HG02852 (cell line): ENCODE data around the gene STK32B.

Source experiments
- ATAC-seq: cut with Tn5 transposase; IDR thresholded peaks from one replicate; pipeline ENCODE4 v1.9.1; 2021; ENCODE audit warnings: mild to moderate bottlenecking, moderate library complexity; ENCODE audit not compliant: unreplicated experiment

The STK32B gene

GRCh38 chr4:5462254-5462835, 411.1 kb downstream of the STK32B start:
- no peak for ATAC-seq

DNA sequence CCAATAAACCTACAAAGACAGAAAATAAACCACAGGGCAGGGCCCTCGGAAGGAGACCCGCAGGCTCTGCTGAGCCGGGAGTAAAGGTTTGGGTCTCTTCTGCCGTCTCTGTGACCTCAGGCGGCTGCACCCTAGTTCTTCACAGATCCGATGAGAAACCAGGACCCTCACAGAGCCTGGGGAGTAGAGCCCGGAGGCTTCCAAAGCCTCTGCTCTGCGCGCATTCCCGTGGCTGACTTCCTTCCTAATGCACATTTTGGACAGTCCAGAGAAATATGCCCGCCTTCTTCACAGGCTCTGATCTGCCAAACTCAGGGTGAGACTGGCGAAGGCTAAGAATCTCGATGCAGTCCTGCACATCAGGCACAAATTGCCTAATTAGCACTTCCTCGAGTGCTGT, 411.6 kb downstream of the STK32B start:
- no peak for ATAC-seq

- no peak for ATAC-seq
Observed at GRCh38 chr4:5463361-5463760, 412.1 kb downstream of the STK32B start.

- no peak for ATAC-seq
Observed at GRCh38 chr4:5463936-5464650, 412.8 kb downstream of the STK32B start.

- no peak for ATAC-seq
Observed at GRCh38 chr4:5465529-5465928, 414.2 kb downstream of the STK32B start.

- no peak for ATAC-seq
Observed at GRCh38 chr4:5465956-5466355, 414.7 kb downstream of the STK32B start.

DNA sequence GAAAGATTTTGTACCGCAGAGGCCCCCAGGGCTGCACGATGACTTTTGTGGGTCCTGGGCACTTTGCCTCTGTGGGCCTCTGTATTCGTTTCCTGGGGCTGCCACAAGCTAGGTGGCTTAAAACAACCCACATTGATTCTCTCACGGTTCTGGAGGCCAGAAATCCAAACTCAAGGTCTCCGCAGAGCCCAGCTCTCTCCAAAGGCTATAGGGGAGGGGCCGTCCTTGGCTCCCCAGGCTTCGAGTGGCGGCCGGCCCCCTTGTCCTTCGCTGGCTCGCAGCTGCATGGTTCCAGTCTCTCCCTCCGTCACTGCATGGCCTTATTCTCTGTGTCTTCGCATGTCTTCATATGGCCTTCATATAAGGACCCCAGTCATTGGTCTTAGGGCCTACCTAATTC, 415.8 kb downstream of the STK32B start:
- no peak for ATAC-seq

GRCh38 chr4:5469151-5469775, 418.0 kb downstream of the STK32B start:
- no peak for ATAC-seq

DNA sequence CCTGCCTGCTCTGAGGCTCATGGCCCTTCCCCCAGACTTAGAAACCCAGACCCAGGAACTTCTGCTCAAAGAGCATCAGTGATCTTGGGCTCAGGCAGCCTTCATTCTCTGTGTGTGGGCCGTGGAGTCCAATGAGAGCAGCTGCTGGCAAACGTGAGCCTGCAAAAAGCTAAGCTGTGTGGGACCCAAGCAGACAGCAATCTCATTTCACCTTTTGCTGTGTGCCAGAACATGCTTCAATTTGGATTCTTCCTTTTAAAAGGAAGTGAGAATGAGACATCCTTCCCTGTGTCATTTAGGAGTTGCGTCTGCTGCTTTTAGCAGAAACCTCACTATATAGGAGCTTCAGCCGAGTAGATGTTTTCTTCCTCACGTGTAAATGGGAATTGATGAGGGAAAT, 418.6 kb downstream of the STK32B start:
- no peak for ATAC-seq

DNA sequence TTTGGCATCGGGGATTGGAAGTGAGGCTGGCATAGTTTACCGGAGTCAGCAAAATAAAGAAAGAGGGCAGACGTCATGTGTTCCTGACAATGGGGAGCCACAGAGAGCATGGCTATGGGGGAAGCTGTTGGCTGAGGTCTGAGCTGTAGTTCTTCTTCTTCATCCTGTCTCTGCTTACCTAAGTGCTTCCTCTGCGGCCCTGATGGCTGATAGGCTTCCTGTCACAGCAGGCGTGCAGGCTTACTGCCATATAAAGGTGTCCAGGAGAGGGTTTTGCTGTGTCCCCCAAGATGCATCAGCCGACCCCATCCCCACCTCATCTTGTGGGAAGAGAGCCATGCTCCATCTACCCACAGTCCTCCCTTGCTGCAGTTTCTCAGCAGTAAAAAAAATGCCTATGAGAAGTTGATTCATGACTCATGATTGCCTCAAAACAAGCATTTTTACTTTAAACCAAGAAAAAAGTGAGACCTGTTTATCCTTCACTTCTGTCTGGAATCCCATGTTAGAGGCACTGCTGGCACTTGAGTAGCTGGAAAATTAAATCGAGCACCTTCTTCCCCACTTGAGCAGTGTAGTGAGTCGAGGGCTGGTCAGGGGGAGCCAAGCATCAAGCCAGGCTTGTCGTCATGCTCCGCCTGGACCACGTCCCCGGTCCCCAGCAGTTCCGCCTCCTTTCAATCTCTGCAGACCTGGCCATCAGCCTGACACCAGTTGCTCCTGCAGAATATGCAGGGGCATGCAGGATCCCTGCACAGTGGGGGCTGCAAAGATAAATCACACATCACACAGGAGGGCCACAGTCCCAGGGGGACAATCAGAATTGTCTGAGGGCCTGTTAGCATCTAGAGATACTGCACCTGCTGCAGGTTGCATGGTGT, 419.3 kb downstream of the STK32B start:
- ATAC-seq = no peak

DNA sequence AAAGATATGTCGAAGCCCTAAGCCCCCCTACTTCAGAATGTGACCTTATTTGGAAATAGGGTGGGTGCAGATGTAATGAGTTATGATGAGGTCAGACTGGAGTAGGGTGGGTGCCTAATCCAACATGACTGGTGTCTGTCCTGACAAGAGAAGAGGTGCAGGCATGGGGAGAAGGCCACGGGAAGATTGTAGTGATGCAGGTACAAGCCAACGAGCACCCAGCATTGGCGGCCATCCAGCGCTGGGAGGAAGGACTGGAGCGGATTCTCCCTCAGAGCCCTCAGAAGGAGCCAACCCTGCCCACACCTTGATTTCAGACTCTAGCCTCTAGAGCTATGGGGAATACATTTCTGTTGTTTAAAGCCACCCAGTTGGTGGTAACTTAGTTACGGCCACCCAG, 419.9 kb downstream of the STK32B start:
- no peak for ATAC-seq

DNA sequence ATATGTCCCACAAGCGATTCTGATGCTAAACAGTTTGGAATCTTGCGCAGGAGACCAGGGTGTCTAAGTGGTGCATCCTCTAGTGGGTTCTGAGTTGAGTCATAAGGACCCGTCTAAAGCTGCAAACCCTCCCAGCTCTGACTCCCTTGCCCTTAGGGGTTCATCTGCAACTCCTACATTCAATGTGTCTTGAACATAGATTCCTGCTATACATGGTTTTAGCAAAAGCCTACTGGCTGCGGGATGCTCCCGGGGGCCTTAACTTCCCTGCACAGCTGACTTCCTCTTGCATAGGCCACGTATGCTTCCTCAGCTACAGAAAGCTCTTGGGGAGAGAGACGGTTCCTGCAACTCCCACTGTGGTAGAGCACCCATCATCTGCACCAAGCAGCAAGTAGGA, 420.4 kb downstream of the STK32B start:
- no peak for ATAC-seq

DNA sequence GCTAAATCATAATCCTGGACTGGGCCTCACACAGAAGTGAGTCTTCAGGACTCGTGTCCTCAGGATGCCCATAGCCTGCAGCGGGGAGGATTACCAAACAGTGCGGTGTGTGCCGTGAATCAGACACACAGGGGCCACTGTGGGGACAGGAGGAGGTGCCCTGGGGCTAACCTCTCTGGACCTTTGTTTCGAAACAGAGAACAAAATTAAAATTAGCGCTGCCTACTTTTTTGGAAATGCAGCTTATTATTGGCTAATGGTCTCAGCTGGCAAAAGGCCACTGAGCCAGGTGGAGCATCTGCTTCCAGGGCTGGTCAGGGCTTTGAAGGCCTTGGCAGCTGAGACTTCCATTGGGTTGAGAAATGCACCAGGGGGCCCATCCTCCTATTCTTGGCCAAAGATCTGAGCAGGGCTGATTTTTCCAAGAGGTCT, 420.9 kb downstream of the STK32B start:
- no peak for ATAC-seq

DNA sequence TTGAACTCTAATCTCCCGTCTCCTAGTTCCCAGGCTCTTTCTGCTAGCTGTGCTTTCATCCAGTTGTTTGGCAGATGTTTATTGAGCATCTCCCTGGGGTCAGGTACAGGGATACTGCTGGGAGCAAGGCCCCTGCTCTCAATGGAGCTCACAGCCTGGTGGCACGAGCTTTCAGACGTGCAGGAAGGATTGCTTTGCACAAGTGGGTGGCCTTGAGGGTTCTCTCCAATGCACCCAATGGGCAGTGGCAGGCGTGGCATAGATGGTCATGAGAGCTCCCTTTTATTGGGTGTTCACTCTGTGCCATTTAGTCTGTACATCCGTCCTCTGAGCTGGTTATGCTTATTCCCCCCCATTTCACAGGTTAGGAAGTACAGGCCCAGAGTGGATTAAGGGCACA, 421.8 kb downstream of the STK32B start:
- ATAC-seq = no peak

GRCh38 chr4:5474756-5475155, 423.5 kb downstream of the STK32B start:
- no peak for ATAC-seq

DNA sequence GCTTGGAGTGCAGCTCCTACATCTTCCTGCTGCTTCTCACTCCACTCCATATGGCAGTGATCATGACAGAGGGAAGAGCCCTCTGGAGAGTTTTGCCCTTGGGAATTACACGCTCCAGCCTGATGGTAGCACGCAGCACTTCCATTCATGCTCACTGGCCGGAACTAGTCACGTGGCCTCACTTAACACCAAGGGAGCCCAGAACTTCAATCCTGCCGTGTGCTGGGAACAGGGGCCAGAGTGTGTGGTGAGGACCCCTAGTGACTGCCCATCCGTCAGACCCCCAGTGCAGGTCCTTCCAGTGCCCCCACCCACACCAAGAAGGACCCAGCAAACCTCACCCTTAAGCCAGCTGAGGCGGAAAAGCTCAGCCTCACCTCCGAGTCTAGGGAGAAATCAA, 426.3 kb downstream of the STK32B start:
- no peak for ATAC-seq

DNA sequence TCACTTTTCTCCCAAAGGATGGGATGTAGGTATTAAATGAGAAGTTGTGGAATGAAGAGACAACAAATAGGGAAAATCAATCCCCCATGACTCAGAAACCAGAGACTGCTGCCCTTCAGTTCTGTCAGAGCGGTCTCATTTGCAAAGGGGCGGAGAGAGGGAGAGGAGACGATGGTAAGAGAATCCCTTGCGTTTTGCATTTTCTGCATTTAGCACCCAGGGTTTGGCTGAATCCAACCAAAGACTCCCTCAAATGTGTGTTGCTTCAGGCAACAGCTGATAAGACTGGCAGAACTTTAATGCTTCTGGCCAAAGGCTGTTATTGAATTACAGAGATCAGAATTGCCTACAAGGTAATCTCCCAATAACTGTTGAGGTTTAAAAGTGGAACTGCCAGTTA, 426.9 kb downstream of the STK32B start:
- ATAC-seq = no peak

- ATAC-seq = no peak
Observed at GRCh38 chr4:5478697-5479096, 427.4 kb downstream of the STK32B start.

DNA sequence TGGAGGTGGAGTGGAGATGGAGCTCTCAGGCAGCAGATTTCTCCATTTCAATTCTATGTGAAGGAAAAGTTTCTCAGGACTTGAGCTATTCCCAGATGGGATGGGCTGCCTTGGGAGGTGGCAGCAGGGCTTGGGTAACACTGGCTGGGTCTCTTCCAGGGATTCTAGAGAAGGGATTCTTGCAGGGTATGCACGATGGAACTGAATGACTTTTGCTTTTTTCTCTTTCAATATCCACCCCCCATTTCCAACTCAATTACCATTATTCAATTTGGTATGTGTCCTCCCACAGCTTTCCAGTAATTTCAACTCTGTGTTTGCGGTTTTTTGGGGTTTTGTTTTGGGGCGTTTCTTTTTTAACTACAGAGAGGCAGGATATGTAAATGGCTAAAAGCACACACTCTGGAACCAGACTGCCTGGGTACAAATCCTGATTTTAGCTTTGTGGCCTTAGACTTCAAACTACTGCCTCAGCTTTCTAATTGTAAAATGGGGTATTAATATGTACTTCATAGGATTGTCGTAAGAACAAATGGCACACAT, 428.3 kb downstream of the STK32B start:
- no peak for ATAC-seq

- no peak for ATAC-seq
Observed at GRCh38 chr4:5488413-5488812, 437.1 kb downstream of the STK32B start.

GRCh38 chr4:5489260-5489659, 438.0 kb downstream of the STK32B start:
- ATAC-seq = no peak
